Activated T-cell treated with anti-CD3 and anti-CD28 coated beads, Interleukin-2, amount 50 U/mL, for 72 hours (primary cell): Measurements from ENCODE around the gene SLC4A1AP. TPM values are rescaled to one million over a fixed set of nuclear protein-coding genes. Genes with fewer than 3 reads are reported as not detected.

Experiments
- ATAC-seq, 2 donors: fragments of 150-1000 bp; cut with Tn5 transposase; replicated peaks in 1 of 2; 2 replicates each; pipeline ENCODE4 v1.10.0; 2021; ENCODE audit warnings: moderate library complexity in 2 of 2, mild to moderate bottlenecking in 1 of 2
- DNase-seq, 2 donors: peaks; one replicate each; pipeline ENCODE4 v3.0.0; 2021 to 2022; ENCODE audit warnings: mixed read lengths in 1 of 2
- H3K27ac Mint-ChIP-seq: one replicate; pipeline ENCODE4 v1.8.0; 2022; ENCODE audit warnings: mild to moderate bottlenecking, moderate library complexity, mixed read lengths
- H3K27me3 Mint-ChIP-seq: one replicate; pipeline ENCODE4 v1.8.0; 2022; ENCODE audit warnings: low read depth, mixed read lengths
- H3K36me3 Mint-ChIP-seq, 2 donors: one replicate each; pipeline ENCODE4 v1.8.0; 2022; ENCODE audit warnings: mixed read lengths in 2 of 2, mild to moderate bottlenecking in 1 of 2; ENCODE audit not compliant: insufficient read depth in 2 of 2
- H3K4me1 Mint-ChIP-seq: one replicate; pipeline ENCODE4 v1.8.0; 2022; ENCODE audit warnings: low read depth, mixed read lengths
- H3K4me3 Mint-ChIP-seq, 2 donors: one replicate each; pipeline ENCODE4 v1.8.0; 2022; ENCODE audit warnings: mild to moderate bottlenecking in 2 of 2, mixed read lengths in 2 of 2, moderate library complexity in 2 of 2
- H3K9me3 Mint-ChIP-seq, 2 donors: one replicate each; pipeline ENCODE4 v1.8.0; 2022; ENCODE audit warnings: mixed read lengths in 2 of 2
- total RNA-seq, 2 donors: library from RNA; stranded (reverse); gene quantifications; one replicate each; pipeline ENCODE4 v1.2.3, GENCODE V29; 2022

The SLC4A1AP gene
- total RNA-seq, 2 donors from 2014 or later = 32.3 to 33.8 TPM

DNA sequence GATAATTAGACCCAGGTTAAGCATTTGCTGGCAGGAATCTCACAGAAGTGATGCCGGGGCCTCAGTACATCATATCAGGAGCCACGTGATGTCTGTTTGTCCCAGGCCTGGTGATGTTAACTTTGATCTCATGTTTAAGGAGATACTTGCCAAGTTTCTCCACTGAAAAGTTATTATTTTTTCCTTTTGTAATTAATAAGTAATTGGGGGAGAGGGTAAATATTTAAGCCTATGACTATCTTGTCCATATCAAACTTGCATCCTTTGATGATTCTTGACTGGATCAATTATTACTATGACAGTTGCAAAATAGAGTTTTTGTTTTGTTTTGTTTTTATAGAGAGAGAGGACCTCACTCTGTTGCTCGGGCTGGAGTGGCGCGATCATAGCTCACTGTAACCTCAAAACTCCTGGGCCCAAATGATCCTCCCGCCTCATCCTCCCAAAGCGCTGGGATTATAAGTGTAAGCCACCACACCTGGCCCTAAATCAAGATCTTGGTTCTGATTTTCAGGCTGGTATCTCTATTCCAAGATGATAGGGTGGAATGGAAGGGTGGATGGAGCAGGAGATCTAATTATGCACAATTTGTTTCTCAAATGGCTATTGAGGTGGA is 46.4 kb downstream of the SLC4A1AP start:
- no peak overlapping the region for H3K27ac Mint-ChIP-seq

DNA sequence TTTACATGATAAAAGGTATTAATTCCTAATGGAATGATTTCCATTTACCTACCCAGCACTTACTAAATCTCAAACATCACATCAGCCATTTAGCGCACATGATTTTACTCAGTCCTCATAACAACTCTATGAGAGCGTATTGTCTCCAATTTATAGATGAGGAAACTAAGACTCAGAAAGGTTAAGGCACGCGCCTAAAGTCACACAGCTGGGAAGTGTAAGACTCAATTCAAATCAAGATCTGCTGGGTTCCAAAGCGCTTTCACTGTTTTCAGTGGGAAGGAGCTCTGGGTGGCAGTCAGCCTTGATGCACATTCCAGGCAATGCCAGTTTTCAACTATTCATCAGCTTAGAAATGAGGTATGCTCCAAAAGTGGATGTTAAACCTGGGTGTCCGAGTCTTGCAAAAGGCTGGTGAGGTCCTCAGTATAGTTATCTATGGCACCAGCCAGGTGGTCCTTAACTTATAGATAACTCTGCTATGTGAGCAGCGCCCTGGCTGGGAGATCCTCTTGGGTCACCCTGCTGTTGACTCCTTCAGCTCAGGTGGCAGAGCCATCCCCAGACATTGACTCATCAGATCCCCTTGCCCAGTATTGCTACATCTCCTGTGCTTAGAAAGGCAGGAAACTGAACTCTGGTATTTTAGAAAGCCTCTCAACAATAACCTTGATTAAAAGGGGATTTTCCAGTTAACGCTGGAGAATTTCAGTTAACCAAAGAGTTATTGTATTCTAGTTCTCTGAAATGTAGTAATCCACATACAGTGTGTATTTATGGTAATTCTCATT is 47.1 kb downstream of the SLC4A1AP start:
- DNase-seq (no peak), ATAC-seq (peak; percentile 54 to 58)
- no peak overlapping the region for H3K27ac Mint-ChIP-seq
- H3K36me3 Mint-ChIP-seq = no peaks in the 10 kb centered on the region
- H3K4me1 Mint-ChIP-seq = peaks cover 34% of the 10 kb centered on the region
- H3K9me3 Mint-ChIP-seq = no peaks in the 10 kb centered on the region
- H3K27me3 Mint-ChIP-seq = peaks cover 16% of the 10 kb centered on the region
- H3K4me3 Mint-ChIP-seq = no peak overlapping the region

More for the DNA sequence above, 46.4 kb downstream of the SLC4A1AP start:
- ATAC-seq (no peak), DNase-seq (no peak)
- peaks cover 16% of the 10 kb centered on the region for H3K27me3 Mint-ChIP-seq
- peaks cover 41% of the 10 kb centered on the region for H3K4me1 Mint-ChIP-seq
- no peak overlapping the region for H3K4me3 Mint-ChIP-seq
- no peaks in the 10 kb centered on the region for H3K36me3 Mint-ChIP-seq
- H3K9me3 Mint-ChIP-seq = no peaks in the 10 kb centered on the region

DNA sequence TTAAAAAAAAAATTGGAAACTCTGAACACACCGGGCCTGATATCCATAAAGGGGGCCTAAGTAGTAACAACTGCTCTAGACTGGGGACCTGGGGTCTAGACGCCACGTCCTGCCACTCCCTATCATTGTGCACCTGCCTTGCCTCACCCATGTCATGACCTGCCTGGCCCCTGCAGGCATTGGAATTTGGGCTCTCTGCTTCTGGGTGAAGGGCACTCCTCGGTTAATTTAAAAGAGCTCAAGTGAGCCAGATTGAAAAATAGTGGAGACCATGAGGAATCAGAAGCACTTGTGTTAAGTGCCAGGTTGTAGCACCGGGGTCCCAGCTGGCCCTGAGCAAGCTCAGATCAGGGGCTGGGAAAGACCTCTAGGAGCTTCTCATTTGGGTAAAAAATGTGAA is 48.1 kb downstream of the SLC4A1AP start:
- no peak overlapping the region for H3K27ac Mint-ChIP-seq
- H3K36me3 Mint-ChIP-seq = no peaks in the 10 kb centered on the region
- H3K4me1 Mint-ChIP-seq = peaks cover 33% of the 10 kb centered on the region
- peaks cover 23% of the 10 kb centered on the region for H3K27me3 Mint-ChIP-seq
- no peak overlapping the region for H3K4me3 Mint-ChIP-seq
- H3K9me3 Mint-ChIP-seq = no peaks in the 10 kb centered on the region
- ATAC-seq (no peak), DNase-seq (no peak)

DNA sequence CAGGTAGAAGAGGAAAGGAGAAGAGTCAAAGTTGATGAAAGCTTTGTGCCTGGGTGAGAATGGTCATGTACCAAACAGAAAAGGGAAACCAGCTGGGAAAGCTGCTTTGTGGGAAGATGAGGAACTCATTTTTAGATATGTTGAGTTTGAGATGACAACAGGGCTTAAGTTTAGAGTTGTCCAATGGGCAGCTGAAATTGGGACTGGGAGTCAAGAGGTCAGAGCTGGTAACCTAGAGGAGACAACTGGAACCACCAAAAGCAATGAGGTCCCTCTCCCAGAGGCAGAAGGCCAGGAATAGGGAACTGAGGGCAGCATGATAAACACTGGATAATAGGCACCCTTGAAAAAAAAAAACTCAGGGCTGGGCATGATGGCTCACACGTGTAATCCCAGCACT is 48.8 kb downstream of the SLC4A1AP start:
- Mint-ChIP-seq H3K4me3 (no peak overlapping the region), H3K27ac (no peak overlapping the region), H3K36me3 (no peaks in the 10 kb centered on the region), H3K27me3 (peaks cover 23% of the 10 kb centered on the region), H3K9me3 (no peaks in the 10 kb centered on the region), H3K4me1 (peaks cover 37% of the 10 kb centered on the region)
- DNase-seq (no peak), ATAC-seq (no peak)

GRCh38 chr2:27713201-27713600 is 49.5 kb downstream of the SLC4A1AP start:
- H3K4me1 Mint-ChIP-seq = peaks cover 37% of the 10 kb centered on the region

GRCh38 chr2:27714053-27714452 is 50.4 kb downstream of the SLC4A1AP start:
- peaks cover 37% of the 10 kb centered on the region for H3K4me1 Mint-ChIP-seq
- H3K9me3 Mint-ChIP-seq = no peaks in the 10 kb centered on the region
- no peak overlapping the region for H3K27ac Mint-ChIP-seq
- ATAC-seq = no peak
- no peak for DNase-seq
- H3K27me3 Mint-ChIP-seq = peaks cover 23% of the 10 kb centered on the region
- H3K4me3 Mint-ChIP-seq = peak overlapping the region in 1 of 2 donors; percentile 38
- no peaks in the 10 kb centered on the region for H3K36me3 Mint-ChIP-seq

More at GRCh38 chr2:27713201-27713600, 49.5 kb downstream of the SLC4A1AP start:
- no peak overlapping the region for H3K27ac Mint-ChIP-seq
- no peaks in the 10 kb centered on the region for H3K9me3 Mint-ChIP-seq
- H3K27me3 Mint-ChIP-seq = peaks cover 23% of the 10 kb centered on the region
- no peak overlapping the region for H3K4me3 Mint-ChIP-seq
- DNase-seq = no peak
- no peak for ATAC-seq
- no peaks in the 10 kb centered on the region for H3K36me3 Mint-ChIP-seq

- Mint-ChIP-seq H3K4me3 (peak overlapping the region; percentile 38 to 73), H3K9me3 (no peaks in the 10 kb centered on the region), H3K4me1 (peaks cover 43% of the 10 kb centered on the region), H3K27ac (no peak overlapping the region), H3K27me3 (peaks cover 23% of the 10 kb centered on the region), H3K36me3 (no peaks in the 10 kb centered on the region)
- DNase-seq = no peak
- no peak for ATAC-seq
Measured at GRCh38 chr2:27714851-27715291, 51.2 kb downstream of the SLC4A1AP start.

GRCh38 chr2:27715318-27716210 is 51.9 kb downstream of the SLC4A1AP start:
- Mint-ChIP-seq H3K36me3 (no peaks in the 10 kb centered on the region), H3K4me3 (peak overlapping the region; percentile 49 to 73), H3K27me3 (peaks cover 23% of the 10 kb centered on the region), H3K27ac (no peak overlapping the region), H3K4me1 (peaks cover 50% of the 10 kb centered on the region), H3K9me3 (no peaks in the 10 kb centered on the region)
- DNase-seq = peak; percentile 52 to 69
- peak; percentile 14 to 42 for ATAC-seq

- DNase-seq = no peak
- Mint-ChIP-seq H3K27ac (peak overlapping the region; percentile 60), H3K4me3 (peak overlapping the region; percentile 68 to 72)
Measured at GRCh38 chr2:27716301-27717069, 52.8 kb downstream of the SLC4A1AP start.

GRCh38 chr2:27717070-27717795 is 53.5 kb downstream of the SLC4A1AP start:
- peaks cover 53% of the 10 kb centered on the region for H3K4me1 Mint-ChIP-seq
- no peak for ATAC-seq
- no peaks in the 10 kb centered on the region for H3K36me3 Mint-ChIP-seq
- peaks cover 19% of the 10 kb centered on the region for H3K27me3 Mint-ChIP-seq
- no peaks in the 10 kb centered on the region for H3K9me3 Mint-ChIP-seq
- peak overlapping the region; percentile 60 for H3K27ac Mint-ChIP-seq
- no peak for DNase-seq
- peak overlapping the region; percentile 68 to 72 for H3K4me3 Mint-ChIP-seq

More at GRCh38 chr2:27716301-27717069, 52.8 kb downstream of the SLC4A1AP start:
- ATAC-seq = no peak
- Mint-ChIP-seq H3K27me3 (peaks cover 23% of the 10 kb centered on the region), H3K36me3 (no peaks in the 10 kb centered on the region), H3K4me1 (peaks cover 52% of the 10 kb centered on the region), H3K9me3 (no peaks in the 10 kb centered on the region)

DNA sequence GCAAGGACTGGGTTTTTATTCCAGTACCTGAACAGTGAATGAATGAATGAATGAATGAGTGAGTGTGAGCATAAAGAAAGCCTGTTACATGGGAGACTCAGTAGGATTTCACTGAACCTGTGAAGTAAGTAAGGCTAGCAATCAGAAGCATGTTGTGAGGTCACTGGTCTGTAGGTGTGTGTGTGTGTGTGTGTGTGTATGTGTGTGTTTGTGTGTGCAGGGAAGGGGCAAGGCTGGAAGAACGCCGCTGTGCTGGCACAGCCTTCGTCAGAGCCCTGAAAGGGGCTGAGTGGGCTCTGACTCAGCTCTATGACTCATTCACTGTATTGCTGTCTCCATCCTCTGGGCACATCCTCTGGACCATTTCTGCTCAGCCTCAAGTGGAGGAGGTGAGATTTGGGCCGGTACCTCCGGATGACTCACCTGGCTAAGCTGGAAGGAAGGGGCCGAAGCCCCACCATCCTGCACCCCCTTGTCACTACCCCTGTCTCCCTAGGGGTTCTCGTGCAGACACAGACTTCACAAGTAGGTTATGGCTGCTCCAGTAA is 56.4 kb downstream of the SLC4A1AP start:
- Mint-ChIP-seq H3K9me3 (no peaks in the 10 kb centered on the region), H3K27ac (no peak overlapping the region)

More for the DNA sequence above, 56.4 kb downstream of the SLC4A1AP start:
- peak overlapping the region; percentile 0 to 40 for H3K4me3 Mint-ChIP-seq
- H3K27me3 Mint-ChIP-seq = peaks cover 11% of the 10 kb centered on the region
- peaks cover 50% of the 10 kb centered on the region for H3K4me1 Mint-ChIP-seq
- DNase-seq = peak; percentile 77 to 79
- ATAC-seq = peak; percentile 97 to 98
- no peaks in the 10 kb centered on the region for H3K36me3 Mint-ChIP-seq
